Upper lobe of right lung (tissue), 1 donor: ENCODE data around the gene SLC24A5. TPM values are rescaled to one million over a fixed set of nuclear protein-coding genes. Genes with fewer than 3 reads are reported as not detected.

Source experiments
- ATAC-seq: fragments of 200-7000 bp; cut with Tn5 transposase; one replicate; pipeline ENCODE4 v1.9.1; 2020; ENCODE audit warnings: mild to moderate bottlenecking, moderate library complexity
- DNase-seq: peaks from one replicate; pipeline ENCODE4 v3.0.0-alpha.2; 2020
- H3K27ac ChIP-seq: fragments of 200-600 bp; one replicate; pipeline ENCODE4 v1.8.0; 2022
- H3K27me3 ChIP-seq: fragments of 200-600 bp; one replicate; pipeline ENCODE4 v1.8.0; 2022; ENCODE audit warnings: mild to moderate bottlenecking
- H3K36me3 ChIP-seq: fragments of 200-600 bp; one replicate; pipeline ENCODE4 v1.8.0; 2022
- H3K4me1 ChIP-seq: fragments of 200-600 bp; one replicate; pipeline ENCODE4 v1.8.0; 2022
- H3K4me3 ChIP-seq: fragments of 200-600 bp; one replicate; pipeline ENCODE4 v1.8.0; 2022; ENCODE audit warnings: mild to moderate bottlenecking
- H3K9me3 ChIP-seq: fragments of 200-600 bp; one replicate; pipeline ENCODE4 v1.8.0; 2022
- CTCF ChIP-seq: fragments of 200-600 bp; IDR thresholded peaks from one replicate; pipeline ENCODE4 v1.8.0; 2022; ENCODE audit warnings: antibody characterized with exemption
- intact Hi-C: fragments of 100-400 bp; cut with DNase I; formaldehyde crosslinking; loops from one replicate; pipeline ENCODE4 v1.11.0; 2022
- long read RNA-seq: library from polyadenylated mRNA; unstranded; transcript quantifications from one replicate; pipeline ENCODE4 v2.0.0, GENCODE V29; 2021
- total RNA-seq: library from RNA; stranded (reverse); fragmentation: NEBNext Ultra II Directional; extraction: Animal tissue kit (Norgen Biotek cat#: 25700); gene quantifications from one replicate; pipeline ENCODE4 v1.2.1, GENCODE V29; 2021
- donor health status: DM: no; HTN: yes; CAD: no; lungs with severe emphysema.

Gene SLC24A5
- total RNA-seq: 0.84 TPM
- long read RNA-seq, partial matches to known transcripts: 0 of 1 reads
- long read RNA-seq, other reads (novel, unspliced or antisense): 1 of 1 reads

- no peak for DNase-seq
- no peaks in the 10 kb centered on the region for H3K27me3 ChIP-seq
- no peaks in the 10 kb centered on the region for H3K4me1 ChIP-seq
- no peak for TF ChIP-seq CTCF
- H3K4me3 ChIP-seq: no peak within 1 kb of the TSS
- no peak within 1 kb of the TSS for H3K27ac ChIP-seq
- no peaks in the 10 kb centered on the region for H3K9me3 ChIP-seq
- intact Hi-C loops: no loop called here
- H3K36me3 ChIP-seq: no peaks in the 10 kb centered on the region
- ATAC-seq: no peak
These were observed at the start of gene SLC24A5 for GRCh38 chr15:48120745-48121144. SLC24A5 (plus strand) TSS chr15:48120990; CDS start chr15:48121045, 55 bp downstream.

- Histone ChIP-seq H3K4me1 (no peaks in the 10 kb centered on the region), H3K27ac (no peak overlapping the region), H3K27me3 (no peaks in the 10 kb centered on the region), H3K36me3 (no peaks in the 10 kb centered on the region), H3K4me3 (no peak overlapping the region), H3K9me3 (no peaks in the 10 kb centered on the region)
- TF ChIP-seq CTCF: no peak
- no peak for ATAC-seq
- DNase-seq: no peak
- intact Hi-C loops: no loop called here
These were observed 47.8 kb upstream of the SLC24A5 start for GRCh38 chr15:48072941-48073340.

- Histone ChIP-seq H3K27ac (no peak overlapping the region), H3K4me1 (no peaks in the 10 kb centered on the region), H3K27me3 (no peaks in the 10 kb centered on the region), H3K4me3 (no peak overlapping the region), H3K36me3 (no peaks in the 10 kb centered on the region), H3K9me3 (no peaks in the 10 kb centered on the region)
- TF ChIP-seq CTCF: no peak
- no peak for DNase-seq
- no peak for ATAC-seq
- intact Hi-C loops: no loop called here
These were observed 46.9 kb upstream of the SLC24A5 start for GRCh38 chr15:48073881-48074280.

- no peak for DNase-seq
- H3K36me3 ChIP-seq: no peaks in the 10 kb centered on the region
- no peak for ATAC-seq
- no peaks in the 10 kb centered on the region for H3K27me3 ChIP-seq
- no peak for TF ChIP-seq CTCF
- H3K4me3 ChIP-seq: no peak overlapping the region
- no peaks in the 10 kb centered on the region for H3K4me1 ChIP-seq
- no peak overlapping the region for H3K27ac ChIP-seq
- H3K9me3 ChIP-seq: no peaks in the 10 kb centered on the region
- intact Hi-C loops: no loop called here
These were observed 44.3 kb upstream of the SLC24A5 start for GRCh38 chr15:48076454-48076853.

GRCh38 chr15:48077616-48078184, 43.1 kb upstream of the SLC24A5 start:
- H3K4me1 ChIP-seq: no peaks in the 10 kb centered on the region

More at GRCh38 chr15:48077616-48078184, 43.1 kb upstream of the SLC24A5 start:
- no peak for TF ChIP-seq CTCF
- no peak for ATAC-seq
- Histone ChIP-seq H3K36me3 (no peaks in the 10 kb centered on the region), H3K27ac (no peak overlapping the region), H3K4me3 (no peak overlapping the region), H3K9me3 (no peaks in the 10 kb centered on the region), H3K27me3 (no peaks in the 10 kb centered on the region)
- intact Hi-C loops: no loop called here
- DNase-seq: no peak
